Mesenteric fat pad (tissue), 1 donor: ENCODE data around the gene SEMA7A. TPM values are rescaled to one million over a fixed set of nuclear protein-coding genes. Genes with fewer than 3 reads are reported as not detected.
"Not testable (repeated sequence)": the region's sequence is repeated elsewhere in the genome, so short reads cannot be mapped to it uniquely, and the experiment has no call there.

Source experiments
- DNase-seq: peaks from one replicate; pipeline ENCODE4 v3.0.0-alpha.2; 2020; ENCODE audit warnings: low spot score
- total RNA-seq: library from RNA; stranded (reverse); fragmentation: NEBNext Ultra II Directional; extraction: Animal tissue kit (Norgen Biotek cat#: 25700); gene quantifications from one replicate; pipeline ENCODE4 v1.2.1, GENCODE V29; 2021
- donor health status: DM: yes; HTN: yes; CAD: no.

The SEMA7A gene
- total RNA-seq, 1 donor from 2014 or later: 2.1 TPM

- DNase-seq: no peak
Observed at GRCh38 chr15:74400313-74400860, 33.4 kb downstream of the SEMA7A start.

DNA sequence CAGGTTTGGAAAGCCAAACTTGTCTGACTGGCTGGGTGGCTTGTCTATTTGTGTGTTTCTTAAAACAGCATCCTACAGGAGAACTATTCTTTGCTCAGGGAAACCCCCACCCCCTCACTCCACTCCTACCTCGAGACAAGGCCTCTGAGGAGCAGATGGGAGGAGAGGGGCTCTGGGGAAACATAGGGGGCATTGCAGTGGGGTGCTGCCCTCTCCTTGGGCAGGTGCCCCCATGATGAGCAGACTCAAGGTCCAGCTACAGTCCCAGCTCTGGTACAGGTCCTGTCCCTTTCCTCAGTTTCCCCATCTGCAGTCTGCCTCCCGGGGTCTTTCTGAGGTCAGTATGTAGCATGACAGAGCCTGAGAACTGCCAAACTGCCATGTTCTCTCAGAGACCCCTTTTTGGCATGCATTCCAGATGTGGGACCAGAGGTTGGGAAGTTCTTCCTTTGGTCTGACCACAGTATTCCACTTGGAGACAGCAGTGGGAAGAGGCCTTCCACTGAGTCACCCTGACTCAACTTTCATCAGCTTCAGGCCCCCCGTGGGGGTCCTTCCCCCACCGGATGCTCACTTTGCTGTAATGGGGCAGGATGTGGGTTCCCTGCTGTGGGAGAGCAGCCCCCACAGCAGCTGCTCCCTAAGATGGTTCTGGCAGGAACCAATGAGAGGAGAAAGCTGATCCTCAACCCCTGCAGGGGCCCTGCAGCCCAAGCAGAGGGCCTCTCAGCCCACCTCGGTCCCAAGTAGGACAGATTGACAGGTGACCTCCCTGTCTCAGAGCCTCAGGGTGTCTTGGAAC is 34.0 kb downstream of the SEMA7A start:
- no peak for DNase-seq

DNA sequence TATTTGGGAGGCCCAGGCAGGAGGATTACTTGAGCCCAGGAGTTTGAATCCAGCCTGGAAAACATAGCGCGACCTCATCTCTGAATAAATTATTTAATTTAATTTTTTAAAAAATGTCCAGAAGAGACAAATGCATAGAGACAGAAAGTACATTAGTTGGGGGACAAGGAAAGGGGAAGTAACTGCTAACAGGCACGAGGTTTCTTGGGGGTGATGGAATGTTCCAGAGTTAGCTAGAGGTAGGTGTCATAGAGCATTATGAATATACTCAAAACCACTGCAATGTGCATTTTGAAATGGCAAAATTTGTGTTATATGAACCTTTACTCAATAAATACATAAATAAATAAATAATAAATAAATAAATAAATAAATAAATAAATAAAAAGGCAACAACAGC is 34.7 kb downstream of the SEMA7A start:
- no peak for DNase-seq

DNA sequence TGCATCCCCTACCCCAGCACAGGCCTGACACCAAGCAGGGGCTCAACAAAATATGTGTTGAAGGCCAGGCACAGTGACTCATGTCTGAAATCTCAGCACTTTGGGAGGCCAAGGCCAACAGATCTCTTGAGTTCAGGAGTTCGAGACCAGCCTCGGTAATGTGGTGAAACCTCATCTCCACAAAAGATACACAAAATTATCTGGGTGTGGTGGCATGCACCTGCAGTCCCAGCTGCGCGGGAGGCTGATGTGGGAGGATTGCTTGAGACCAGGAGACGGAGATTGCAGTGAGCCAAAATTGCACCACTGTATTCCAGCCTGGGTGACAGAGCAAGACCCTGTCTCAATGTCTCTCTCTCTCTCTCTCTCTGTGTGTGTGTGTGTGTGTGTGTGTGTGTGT is 35.6 kb downstream of the SEMA7A start:
- DNase-seq: no peak

GRCh38 chr15:74397239-74398068 is 36.3 kb downstream of the SEMA7A start:
- no peak for DNase-seq

- DNase-seq: no peak
Observed at GRCh38 chr15:74396445-74397238, 37.1 kb downstream of the SEMA7A start.

GRCh38 chr15:74396146-74396438 is 37.7 kb downstream of the SEMA7A start:
- DNase-seq: no peak

DNA sequence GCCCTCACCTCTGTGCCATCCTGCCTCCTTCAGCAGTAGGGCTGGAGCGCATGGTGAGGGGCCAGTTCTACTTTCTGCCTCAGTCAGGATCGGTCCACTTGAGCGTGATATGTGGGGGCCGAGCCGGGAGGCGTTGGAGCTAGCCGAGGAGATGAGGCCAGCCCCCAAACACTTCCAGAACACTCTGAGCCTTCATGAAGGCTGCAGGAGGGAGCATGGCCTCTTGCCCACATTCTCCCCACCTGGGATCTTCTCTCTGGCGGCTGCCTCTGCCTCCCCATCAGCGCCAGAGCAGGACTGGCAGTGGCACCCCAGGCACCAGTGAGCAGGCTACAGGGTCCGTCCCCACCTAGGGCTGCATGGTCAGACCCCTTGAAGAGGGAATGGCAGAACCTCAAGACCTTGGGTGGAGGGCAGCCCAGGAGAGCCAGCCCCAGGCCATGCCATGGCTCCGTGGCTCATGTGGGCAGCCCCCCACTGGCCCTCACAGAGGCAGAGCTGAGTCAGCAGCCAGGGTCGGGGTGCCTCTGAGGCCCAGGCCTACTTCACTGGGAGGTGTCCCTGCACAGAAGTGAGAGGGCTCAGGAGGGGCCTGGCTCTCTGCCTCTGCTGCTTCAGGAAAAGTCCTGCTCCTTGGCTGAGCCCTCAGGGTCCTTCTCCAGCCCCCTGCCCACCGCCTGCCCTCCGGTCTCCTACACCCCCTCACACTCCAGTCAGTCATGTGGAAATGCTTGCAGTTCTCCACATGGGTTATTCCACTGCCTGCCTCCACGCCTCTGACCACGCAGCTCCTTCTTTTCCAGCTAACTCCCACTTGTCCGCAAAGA is 38.2 kb downstream of the SEMA7A start:
- DNase-seq: no peak

DNA sequence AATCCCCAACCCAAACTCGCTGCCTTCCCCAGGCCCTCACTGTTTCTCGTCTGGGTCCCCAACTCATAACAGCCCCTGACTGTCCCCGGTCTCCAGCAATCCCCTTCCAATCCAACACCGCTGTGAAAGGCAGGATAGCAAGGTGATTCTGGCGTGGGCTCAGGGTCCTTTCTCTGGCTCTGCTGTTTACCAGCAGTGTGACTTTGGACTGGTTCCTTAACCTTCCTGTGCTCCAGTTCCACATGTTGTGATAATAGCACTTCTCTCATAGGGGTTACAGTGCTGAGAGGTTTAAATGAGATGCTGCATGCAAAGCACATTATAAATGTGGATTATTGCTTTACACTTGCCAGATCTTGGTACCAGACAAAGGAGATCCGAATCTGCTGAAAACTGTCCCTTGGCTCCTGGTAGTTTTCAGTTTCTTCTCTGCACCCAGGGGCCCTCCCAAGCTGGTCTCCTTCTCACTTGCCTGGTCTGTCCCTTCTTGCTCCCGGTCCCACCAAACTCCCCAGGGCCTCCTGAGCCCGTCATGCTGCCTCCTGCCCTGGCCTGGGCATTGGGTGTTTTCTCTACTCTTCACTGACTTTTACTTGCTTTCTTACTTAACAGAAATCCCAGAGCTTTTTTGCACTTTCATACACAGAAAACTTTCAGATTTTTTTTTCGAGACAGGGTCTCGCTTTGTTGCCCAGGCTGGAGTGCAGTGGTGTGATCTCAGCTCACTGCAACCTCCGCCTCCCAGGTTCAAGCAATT is 39.5 kb downstream of the SEMA7A start:
- DNase-seq: no peak

DNA sequence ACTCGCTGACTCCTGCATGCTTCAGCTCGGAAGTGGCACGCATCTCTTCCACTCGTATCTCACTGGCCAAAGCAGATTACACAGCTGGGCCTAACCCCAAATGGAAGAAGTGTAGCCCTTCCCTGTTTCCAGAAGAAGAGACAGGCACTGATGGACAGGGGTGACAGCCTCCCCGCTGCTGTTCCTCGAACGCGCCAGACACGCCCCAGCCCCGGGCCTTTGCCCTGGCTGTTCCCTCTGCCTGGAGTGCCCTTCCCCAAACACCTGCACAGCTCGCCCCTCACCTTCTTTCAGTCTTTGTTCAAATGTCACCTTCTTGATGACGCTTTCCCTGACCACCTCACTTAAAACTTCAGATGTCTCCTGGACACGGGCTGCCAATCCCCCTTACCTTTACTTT is 40.3 kb downstream of the SEMA7A start:
- DNase-seq: no peak

GRCh38 chr15:74392902-74393301 is 40.9 kb downstream of the SEMA7A start:
- DNase-seq: no peak

- no peak for DNase-seq
Observed at GRCh38 chr15:74392451-74392830, 41.3 kb downstream of the SEMA7A start.

DNA sequence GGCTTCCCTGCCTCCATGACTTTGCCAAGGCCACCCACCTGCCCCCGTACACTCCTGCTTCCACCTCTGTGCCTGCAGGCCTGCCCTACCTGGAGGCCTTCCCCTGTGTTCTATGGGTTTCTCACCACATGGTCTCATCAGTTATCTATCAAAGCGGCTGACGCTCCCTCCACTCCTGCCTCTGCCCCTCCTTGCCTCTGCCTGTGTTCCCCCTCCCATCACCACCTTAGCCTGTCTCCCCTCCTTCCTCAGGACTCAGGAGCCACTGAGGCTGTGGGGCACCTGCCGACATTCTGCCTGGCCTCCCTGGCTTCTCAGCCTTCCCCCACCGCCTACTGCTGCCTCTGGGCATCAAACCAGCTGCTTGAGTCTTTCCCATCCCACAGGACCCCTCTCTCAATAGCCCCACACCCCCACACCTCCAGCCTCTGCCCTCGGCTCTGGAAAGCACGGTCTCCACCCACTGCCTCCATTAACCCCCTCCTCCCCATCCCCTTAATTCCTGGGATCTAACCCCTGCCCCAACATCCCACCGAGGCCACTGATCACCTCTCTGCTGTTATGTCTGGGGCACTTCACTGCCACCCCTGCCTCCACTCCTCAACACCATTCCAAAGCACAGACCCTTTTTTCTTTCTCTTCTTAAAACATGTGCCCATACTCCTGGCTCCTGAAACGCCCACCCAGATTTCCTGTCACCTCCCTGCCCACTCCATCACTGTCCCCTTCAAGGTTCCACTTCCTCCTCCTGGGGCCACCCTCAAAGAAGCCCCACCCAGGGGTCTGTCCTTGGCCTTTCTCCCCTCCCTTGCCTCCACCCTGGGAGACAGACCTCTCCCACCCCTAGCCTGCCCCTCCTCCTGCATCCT is 41.9 kb downstream of the SEMA7A start:
- no peak for DNase-seq

DNA sequence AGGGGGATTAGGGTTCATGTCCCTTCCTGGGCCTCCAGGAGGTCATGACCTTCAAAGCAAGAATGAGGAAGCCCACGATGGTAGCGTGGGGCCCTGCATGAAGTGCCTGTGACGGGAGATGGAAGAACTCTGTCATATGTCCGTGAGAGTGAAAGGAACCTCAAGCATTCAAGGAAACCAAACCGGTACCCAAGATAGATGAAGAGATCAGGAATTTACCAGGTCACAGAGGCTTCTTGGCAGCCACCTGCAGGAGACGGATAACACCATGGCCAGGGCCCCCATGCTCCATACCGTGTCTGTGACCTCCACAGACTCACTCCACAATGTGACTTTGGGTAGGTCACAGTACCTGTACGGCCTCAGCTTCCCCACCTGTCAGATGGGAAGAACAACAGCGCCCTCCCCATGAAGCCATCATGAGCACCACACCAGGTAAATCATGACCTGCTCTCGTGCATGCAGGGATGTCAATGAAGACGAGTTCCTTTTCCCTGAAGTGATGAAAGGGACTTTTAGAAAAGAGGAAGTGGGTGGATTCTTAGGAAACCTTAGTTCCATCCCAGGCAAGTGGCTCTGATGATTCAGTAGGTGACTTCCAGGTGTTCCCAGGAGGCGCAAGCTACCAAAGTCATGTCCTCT is 43.0 kb downstream of the SEMA7A start:
- DNase-seq: no peak

DNA sequence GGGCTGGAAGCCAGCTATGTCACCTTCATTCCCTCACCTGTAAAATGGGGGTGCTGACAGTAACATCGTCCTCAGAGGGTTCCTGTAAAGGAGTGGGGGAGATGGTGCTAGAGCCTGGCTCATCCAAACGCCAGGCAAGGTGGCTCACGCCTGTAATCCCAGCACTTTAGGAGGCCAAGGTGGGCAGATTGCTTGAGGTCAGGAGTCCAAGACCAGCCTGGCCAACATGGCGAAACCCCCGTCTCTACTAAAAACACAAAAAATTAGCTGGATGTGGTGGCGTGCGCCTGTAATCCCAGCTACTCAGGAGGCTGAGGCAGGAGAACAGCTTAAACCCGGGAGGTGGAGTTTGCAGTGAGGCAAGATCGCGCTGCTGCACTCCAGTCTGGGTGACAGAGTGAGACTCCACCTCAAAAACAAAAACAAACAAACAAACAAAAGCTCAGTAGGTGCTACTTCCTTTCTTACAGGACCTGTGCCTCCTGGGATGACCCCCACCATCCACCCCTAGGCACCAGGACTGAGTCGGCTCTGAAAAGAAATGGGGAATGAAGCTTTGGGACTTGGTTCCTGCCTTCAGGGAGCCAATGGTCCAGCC is 43.6 kb downstream of the SEMA7A start:
- not testable (repeated sequence) for DNase-seq

DNA sequence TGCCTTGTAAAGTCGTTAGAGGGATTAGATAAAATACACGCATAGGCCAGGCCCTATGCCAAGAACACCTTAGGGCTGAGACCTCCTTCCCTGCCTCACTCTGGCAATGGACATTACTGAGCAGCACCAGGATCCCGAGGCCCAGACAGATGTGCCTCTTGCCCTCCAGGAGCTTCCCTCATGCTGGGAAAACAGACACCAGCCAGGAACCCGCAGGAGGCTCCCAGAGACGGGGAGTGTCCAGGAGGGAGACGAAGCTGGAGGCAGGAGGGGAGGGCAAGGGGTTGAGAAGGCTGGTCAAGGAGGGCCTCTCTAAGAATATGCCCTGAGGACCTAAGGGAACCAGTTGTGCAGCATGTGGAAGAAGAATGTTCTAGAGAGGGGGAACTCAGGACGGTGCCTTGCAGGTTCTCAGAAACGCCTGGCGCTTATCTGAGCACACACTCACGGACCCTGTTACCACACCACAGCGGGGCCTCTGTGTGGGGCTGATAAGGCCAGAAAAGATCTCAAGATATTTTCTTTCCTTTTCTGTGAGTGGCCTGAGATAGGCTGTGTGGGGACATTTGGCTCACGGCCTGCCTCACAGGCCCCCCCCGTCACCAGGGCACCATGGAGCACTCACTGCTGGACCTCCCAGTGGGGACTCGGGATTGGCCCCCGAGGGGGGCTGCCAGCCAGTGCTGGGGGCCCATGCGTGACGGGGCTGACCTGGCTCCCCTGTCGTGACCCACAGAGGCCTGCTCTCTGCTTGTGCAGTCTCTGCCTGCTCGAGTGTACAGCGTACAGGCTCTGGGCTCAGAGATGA is 44.3 kb downstream of the SEMA7A start:
- DNase-seq: no peak

DNA sequence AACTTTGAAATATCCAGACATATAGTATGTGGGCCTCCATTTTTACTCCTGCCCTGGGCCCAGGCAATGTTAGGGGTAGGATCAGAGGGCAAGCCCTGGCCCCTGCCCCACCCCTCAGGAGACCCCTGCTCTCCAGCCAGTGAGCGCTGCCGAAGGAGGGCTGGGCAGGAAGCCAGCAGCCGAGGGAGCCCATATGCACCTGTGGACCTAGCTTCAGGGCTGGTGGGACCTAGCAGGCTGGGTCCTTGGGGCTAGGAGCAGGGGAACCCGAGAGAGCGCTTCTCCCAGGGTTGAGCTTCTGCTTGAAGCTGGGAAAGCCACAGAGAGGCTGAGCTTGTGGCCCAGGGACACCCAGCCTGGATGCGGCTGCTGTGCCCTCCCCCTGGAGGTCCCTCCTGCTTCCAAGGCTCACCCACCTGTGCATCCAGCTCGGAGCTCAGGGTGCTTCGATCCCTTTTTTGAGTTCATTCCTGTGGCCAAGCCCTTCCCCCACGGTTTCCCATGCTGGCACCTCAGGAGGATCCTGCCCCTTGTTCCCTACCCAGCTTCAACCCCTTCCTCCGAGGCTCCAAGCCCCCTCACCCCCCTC is 45.3 kb downstream of the SEMA7A start:
- DNase-seq: no peak
